IPS-15b (cell line): Measurements from ENCODE around the gene SPAG5.

Experiments used
- H3K27me3 ChIP-seq: one replicate; pipeline ENCODE4 v1.6.1; 2013; ENCODE audit warnings: low read length; ENCODE audit not compliant: control insufficient read depth, insufficient read depth
- H3K36me3 ChIP-seq: one replicate; pipeline ENCODE4 v1.6.1; 2013; ENCODE audit warnings: low read length; ENCODE audit not compliant: control insufficient read depth, insufficient read depth
- H3K4me1 ChIP-seq: one replicate; pipeline ENCODE4 v1.6.1; 2013; ENCODE audit warnings: mild to moderate bottlenecking, low read length; ENCODE audit not compliant: control insufficient read depth, insufficient read depth
- H3K4me3 ChIP-seq: one replicate; pipeline ENCODE4 v1.5.1; 2013; ENCODE audit warnings: low read depth, low read length
- H3K9ac ChIP-seq: one replicate; pipeline ENCODE4 v1.6.1; 2013; ENCODE audit warnings: low read depth, mild to moderate bottlenecking, low read length
- H3K9me3 ChIP-seq: one replicate; pipeline ENCODE4 v1.6.1; 2013; ENCODE audit warnings: mild to moderate bottlenecking, low read length; ENCODE audit not compliant: control insufficient read depth, insufficient read depth

The SPAG5 gene

DNA sequence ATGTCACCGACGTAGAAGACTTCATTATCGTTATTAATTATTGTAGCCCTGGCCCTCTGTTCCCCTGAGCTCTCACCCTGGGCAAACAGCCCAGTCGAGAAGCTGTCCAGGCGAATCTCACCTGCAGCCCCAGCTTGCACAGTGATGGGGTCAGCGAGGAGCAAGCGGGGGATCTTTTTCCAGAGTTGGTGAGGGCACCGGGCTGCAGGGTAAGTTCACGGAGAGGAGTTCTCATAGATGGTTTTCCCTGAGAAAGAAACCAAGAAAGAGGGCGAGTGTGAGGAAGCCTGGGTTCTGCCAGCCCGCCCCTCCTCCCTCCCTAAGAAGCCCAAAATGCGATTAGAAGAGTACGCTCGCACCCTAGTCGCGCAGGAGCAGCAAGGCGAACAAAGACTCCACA, 436 bp downstream of the SPAG5 start:
- H3K4me3 ChIP-seq = peak overlapping the region; percentile 96
- H3K9me3 ChIP-seq = no peaks in the 10 kb centered on the region
- H3K9ac ChIP-seq = peak overlapping the region; percentile 97
- H3K27me3 ChIP-seq = no peaks in the 10 kb centered on the region
- H3K4me1 ChIP-seq = peaks cover 4% of the 10 kb centered on the region
- peaks cover 2% of the 10 kb centered on the region for H3K36me3 ChIP-seq

DNA sequence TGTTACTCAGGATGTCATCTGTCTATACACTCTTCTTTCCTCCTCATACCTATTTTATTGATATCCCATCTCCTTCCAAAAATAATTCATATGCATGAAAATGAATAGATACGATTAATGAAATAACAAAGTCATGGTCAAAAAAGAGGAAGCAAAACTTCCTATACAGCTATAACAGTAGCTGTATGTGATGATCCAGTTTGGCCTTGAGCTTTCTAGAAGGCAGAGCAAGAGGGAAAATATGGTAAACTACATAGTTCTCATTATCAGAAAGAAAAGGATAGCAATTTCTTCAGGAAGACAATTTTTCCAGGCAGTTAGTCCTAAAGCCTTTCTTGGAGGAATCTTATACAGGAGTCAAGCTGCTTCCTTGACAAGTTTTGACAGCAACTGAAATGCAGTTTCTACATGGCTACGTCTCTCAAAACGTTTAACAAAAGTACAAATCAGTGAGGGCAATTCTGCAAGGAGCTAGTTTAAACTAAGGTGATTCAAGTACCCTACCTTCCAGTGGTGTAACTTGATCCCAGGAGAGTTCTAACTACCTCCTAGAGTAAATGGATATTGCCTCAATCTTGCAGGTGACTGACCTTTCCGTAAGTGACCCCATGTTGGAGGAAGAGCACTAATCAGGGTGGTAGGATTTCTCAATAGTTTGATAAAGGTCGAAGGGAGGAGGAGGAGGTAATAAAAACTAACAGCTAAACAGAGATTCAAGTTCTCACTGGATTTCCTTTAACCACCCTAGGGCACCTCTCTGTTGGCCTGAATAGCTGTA, 1.0 kb downstream of the SPAG5 start:
- Histone ChIP-seq H3K9me3 (no peaks in the 10 kb centered on the region), H3K4me3 (peak overlapping the region; percentile 96), H3K9ac (peak overlapping the region; percentile 97), H3K4me1 (peaks cover 4% of the 10 kb centered on the region), H3K36me3 (peaks cover 8% of the 10 kb centered on the region), H3K27me3 (no peaks in the 10 kb centered on the region)

GRCh38 chr17:28592260-28592659, 6.6 kb downstream of the SPAG5 start:
- Histone ChIP-seq H3K27me3 (no peaks in the 10 kb centered on the region), H3K4me3 (no peak overlapping the region), H3K9me3 (no peaks in the 10 kb centered on the region), H3K4me1 (no peaks in the 10 kb centered on the region), H3K9ac (no peak overlapping the region), H3K36me3 (peaks cover 33% of the 10 kb centered on the region)

DNA sequence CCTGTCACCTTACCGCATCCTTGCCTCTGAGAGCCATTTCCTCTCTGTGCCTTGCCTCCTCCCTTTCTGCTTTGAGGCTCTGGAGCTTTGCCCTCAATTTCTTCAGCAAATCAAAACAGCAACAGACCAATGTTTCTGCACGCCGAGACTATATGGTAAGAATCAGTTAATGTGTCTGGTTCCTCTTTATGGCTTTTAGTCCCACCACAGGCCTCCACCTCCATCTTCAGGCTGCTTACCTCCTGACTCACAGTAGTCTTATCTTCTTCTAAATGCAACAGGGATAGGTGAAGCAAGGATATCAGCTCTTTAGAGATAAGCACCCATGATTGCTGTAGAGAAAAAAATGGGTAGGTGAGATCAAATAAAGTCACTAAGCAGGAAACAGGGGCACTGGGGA, 13.0 kb downstream of the SPAG5 start:
- no peaks in the 10 kb centered on the region for H3K9me3 ChIP-seq
- H3K27me3 ChIP-seq = no peaks in the 10 kb centered on the region
- H3K36me3 ChIP-seq = peaks cover 55% of the 10 kb centered on the region
- no peak overlapping the region for H3K9ac ChIP-seq
- H3K4me3 ChIP-seq = no peak overlapping the region
- no peaks in the 10 kb centered on the region for H3K4me1 ChIP-seq

- Histone ChIP-seq H3K4me3 (no peak overlapping the region), H3K4me1 (no peaks in the 10 kb centered on the region), H3K36me3 (peaks cover 62% of the 10 kb centered on the region), H3K27me3 (no peaks in the 10 kb centered on the region), H3K9ac (no peak overlapping the region), H3K9me3 (no peaks in the 10 kb centered on the region)
Measured at GRCh38 chr17:28584434-28584833, 14.4 kb downstream of the SPAG5 start.

GRCh38 chr17:28582513-28582912, 16.3 kb downstream of the SPAG5 start:
- Histone ChIP-seq H3K27me3 (no peaks in the 10 kb centered on the region), H3K36me3 (peaks cover 70% of the 10 kb centered on the region), H3K9ac (no peak overlapping the region), H3K4me1 (no peaks in the 10 kb centered on the region), H3K4me3 (no peak overlapping the region), H3K9me3 (no peaks in the 10 kb centered on the region)

DNA sequence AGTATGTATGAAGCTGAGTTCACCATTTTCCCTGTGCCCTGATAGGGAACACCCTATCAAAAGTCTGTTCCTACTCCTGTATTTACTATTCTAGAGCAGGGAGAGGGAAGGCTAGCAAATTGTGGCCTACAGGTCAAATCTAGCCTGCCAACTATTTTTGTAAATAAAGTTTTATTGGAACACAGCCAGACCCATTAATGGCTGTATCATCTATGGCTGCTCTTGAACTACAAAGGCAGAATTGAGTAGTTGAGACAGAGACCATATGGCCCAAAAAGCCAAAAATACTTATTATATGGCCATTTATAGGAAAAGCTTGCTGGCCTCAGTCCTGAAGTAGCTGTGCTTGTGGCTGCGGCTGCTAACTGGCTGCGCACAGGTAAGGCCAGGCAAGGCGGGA, 17.9 kb downstream of the SPAG5 start:
- peaks cover 3% of the 10 kb centered on the region for H3K27me3 ChIP-seq
- peaks cover 4% of the 10 kb centered on the region for H3K4me1 ChIP-seq
- H3K36me3 ChIP-seq = peaks cover 60% of the 10 kb centered on the region
- no peak overlapping the region for H3K4me3 ChIP-seq
- H3K9ac ChIP-seq = no peak overlapping the region
- no peaks in the 10 kb centered on the region for H3K9me3 ChIP-seq

DNA sequence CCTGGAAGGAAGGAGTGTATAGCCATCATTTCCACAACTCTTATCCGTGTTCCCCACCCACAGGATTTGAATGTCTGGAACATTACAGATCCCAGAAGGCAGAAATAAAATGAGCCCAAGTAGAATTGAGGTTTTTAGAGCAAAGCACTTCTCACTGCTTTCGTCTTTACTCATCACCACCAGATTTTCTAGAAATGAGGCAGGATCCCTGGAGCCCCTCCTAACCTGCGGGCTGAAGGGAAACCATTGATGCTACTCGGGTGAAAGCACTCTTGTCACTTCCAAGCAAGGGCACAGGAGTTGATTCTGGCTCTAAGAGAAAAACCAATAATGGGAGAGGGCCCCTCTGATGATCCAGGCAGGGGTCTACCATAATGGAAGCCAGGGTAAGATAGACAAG, 19.3 kb downstream of the SPAG5 start:
- Histone ChIP-seq H3K36me3 (peaks cover 46% of the 10 kb centered on the region), H3K4me1 (peaks cover 7% of the 10 kb centered on the region), H3K4me3 (no peak overlapping the region), H3K9me3 (no peaks in the 10 kb centered on the region), H3K9ac (no peak overlapping the region), H3K27me3 (peaks cover 7% of the 10 kb centered on the region)

- peaks cover 7% of the 10 kb centered on the region for H3K4me1 ChIP-seq
- H3K9ac ChIP-seq = no peak overlapping the region
- H3K36me3 ChIP-seq = peaks cover 36% of the 10 kb centered on the region
- peaks cover 7% of the 10 kb centered on the region for H3K27me3 ChIP-seq
- no peak overlapping the region for H3K4me3 ChIP-seq
- no peaks in the 10 kb centered on the region for H3K9me3 ChIP-seq
Measured at GRCh38 chr17:28578246-28579195, 20.3 kb downstream of the SPAG5 start.

DNA sequence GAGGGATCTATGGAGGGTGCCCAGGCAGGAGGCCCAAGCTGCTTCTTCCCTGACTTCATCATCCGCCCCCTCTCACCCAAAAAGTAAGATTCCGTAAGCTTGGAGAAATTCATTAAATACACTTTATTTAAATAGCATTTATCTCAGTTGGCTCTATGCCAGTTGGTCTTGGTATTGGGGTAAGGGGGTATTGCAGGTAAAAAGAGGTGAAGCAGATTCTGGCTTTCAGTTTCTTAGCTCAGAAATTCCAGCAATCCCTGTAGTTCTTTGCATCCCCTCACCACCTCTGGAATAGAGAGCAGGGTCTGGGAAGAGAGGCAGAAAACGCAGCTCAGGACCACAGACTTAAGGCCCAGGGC, 21.4 kb downstream of the SPAG5 start:
- H3K9ac ChIP-seq = no peak overlapping the region

DNA sequence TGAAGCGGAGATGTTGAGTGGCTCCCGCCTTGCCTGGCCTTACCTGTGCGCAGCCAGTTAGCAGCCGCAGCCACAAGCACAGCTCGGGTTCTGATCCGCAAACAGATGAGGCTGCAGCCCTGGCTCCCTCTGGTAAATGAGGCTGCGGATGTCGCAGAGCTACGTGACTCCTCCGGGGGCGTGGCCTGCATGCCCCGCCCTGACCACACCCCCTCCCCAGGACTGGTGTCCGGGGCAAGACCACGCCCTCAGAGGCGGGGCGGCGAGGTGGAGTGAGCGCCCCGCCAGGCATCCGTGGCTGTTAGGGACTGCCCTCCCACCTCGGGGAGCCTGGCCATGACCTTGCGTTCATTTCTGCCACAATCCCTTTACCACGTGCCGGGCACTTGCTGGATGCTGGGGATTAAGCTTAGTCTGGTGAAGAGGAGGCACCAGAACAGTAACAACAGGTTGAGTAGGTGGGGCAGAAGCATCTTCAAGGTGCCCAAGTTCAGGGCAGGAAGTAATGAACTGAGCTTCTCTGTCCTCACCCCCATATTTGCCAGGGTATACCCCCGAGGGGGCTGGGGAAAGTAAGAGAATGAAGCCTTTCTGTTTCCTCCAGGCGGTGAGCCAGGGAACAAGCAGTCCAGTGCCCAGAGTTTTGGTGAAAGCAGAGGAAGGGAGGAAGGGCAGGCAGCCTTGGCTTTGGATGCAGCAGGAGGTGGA, 21.9 kb downstream of the SPAG5 start, which contains the start of gene ALDOC:
TSS of gene ALDOC (minus strand) at position 138 of the 708 bp plus-strand sequence. CDS start 1,363 bp downstream, outside the sequence.
- Histone ChIP-seq H3K4me1 (peaks cover 7% of the 10 kb centered on the region), H3K9ac (no peak within 1 kb of the TSS), H3K27me3 (peaks cover 22% of the 10 kb centered on the region), H3K4me3 (peak within 1 kb of the TSS; percentile 39), H3K36me3 (peaks cover 27% of the 10 kb centered on the region), H3K9me3 (no peaks in the 10 kb centered on the region)

More for the DNA sequence above, 21.4 kb downstream of the SPAG5 start:
- no peaks in the 10 kb centered on the region for H3K9me3 ChIP-seq
- H3K4me3 ChIP-seq = no peak overlapping the region
- H3K4me1 ChIP-seq = peaks cover 7% of the 10 kb centered on the region
- peaks cover 33% of the 10 kb centered on the region for H3K36me3 ChIP-seq
- H3K27me3 ChIP-seq = peaks cover 16% of the 10 kb centered on the region
